Measurements from ENCODE around the gene SMIM1.

SMIM1 gene

DNA sequence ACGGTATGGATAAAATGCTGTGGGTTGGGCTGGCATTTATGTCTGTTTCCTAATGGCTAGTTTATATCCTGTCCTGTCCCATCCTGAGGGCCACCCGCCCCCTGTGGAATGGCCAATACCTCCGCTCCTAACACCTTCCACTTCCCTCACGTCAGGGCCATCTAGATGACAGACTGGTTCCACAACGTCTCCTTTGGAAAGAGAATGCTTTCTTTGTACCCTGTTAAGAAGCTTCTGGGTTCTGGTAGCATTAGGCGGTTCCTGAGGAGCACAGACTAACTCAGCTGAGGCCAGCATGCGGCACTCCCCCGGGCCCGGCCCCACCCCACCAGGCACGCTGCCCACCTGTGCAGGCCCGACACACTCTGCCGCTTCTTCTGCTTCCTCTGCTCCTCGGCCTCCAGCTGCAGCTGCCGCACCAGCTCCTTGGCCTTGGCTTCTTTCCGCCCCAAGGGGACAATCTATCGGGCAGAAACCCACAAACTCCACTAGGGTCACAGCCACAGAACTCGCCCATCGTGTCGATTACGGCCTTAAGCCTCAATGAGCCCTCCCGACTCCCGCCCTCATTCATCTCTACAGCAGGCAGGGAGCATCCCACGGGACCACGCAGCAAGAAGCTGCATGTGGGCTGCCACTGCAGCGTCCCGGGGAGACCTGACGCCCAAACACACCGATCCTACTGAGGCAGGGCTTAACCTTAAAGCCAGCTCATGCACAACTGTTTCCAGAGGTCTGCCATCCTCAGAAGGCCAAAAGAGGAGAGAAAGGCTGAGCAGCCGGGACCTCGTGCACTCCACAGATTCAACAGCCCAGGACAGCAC, 11.3 kb downstream of the SMIM1 start:
- Histone ChIP-seq H3K9me3 (ENCODE audit: control insufficient read depth, low read length) (no peaks in the 10 kb centered on the region), H3K4me1 (ENCODE audit: control insufficient read depth, insufficient read depth, low read length) (no peaks in the 10 kb centered on the region), H3K9ac (ENCODE audit: low read length) (no peak overlapping the region), H3K27me3 (replicated peaks; ENCODE audit: control insufficient read depth, insufficient read depth, low read length) (no peaks in the 10 kb centered on the region), H3K36me3 (ENCODE audit: control insufficient read depth, insufficient read depth, low read length, severe bottlenecking) (peaks cover 98% of the 10 kb centered on the region), H3K4me3 (ENCODE audit: low read length) (no peak overlapping the region)
- DNase-seq (ENCODE audit: low read depth), result no peak

DNA sequence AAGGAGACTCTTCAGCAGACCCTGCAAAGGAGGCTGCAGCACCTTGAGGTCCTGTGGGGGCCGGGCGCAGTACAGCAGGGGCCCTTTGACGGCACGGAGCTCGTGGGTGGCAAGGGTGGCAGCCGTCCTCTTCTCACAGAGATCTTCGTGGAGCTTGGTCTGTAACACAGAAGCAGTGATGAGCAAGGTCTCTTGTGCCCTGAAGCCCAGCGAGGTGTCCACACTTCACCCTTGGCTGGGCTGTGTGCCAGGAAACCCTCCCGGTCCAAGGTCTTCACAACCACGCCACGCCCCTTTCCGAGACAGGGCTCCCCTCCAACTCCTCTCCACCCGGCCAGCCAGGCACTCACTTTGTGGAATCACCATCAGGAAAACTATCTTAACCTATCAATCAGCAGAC, 12.5 kb downstream of the SMIM1 start:
- no peak overlapping the region for H3K9ac ChIP-seq (ENCODE audit: low read length)
- peaks cover 88% of the 10 kb centered on the region for H3K36me3 ChIP-seq (ENCODE audit: control insufficient read depth, insufficient read depth, low read length, severe bottlenecking)
- no peak overlapping the region for H3K4me3 ChIP-seq (ENCODE audit: low read length)
- no peaks in the 10 kb centered on the region for H3K9me3 ChIP-seq (ENCODE audit: control insufficient read depth, low read length)
- no peaks in the 10 kb centered on the region for H3K27me3 ChIP-seq (replicated peaks; ENCODE audit: control insufficient read depth, insufficient read depth, low read length)
- H3K4me1 ChIP-seq (ENCODE audit: control insufficient read depth, insufficient read depth, low read length), result no peaks in the 10 kb centered on the region
- no peak for DNase-seq (ENCODE audit: low read depth)

DNA sequence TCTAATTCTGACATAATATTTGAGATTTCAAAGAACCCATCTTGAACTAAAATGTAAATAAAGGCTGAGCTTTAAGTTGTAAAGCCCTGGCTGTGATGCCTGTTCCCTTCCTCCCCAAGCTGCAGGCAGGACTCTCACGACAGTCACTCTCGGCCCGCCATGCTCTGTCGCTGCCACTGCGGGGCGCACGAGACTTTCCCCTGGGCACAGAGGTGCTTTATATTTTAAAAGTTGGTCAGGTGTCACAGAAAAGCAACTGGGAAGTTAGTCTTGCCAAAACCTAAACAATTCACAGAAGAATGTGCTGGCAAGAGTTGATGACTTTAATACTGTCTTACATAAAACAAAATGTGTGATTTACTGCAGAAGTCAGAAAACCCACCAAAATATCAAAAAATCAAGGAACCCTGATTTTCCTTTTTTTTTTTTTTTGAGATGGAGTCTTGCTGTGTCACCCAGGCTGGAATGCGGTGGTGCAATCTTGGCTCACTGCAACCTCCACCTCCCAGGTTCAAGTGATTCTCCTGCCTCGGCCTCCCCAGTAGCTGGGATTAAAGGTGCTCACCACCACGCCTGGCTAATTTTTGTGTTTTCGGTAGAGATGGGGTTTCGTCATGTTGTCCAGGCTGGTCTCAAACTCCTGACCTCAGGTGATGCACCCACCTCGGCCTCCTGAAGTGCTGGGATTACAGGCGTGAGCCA, 13.1 kb downstream of the SMIM1 start:
- Histone ChIP-seq H3K36me3 (ENCODE audit: control insufficient read depth, insufficient read depth, low read length, severe bottlenecking) (peaks cover 83% of the 10 kb centered on the region), H3K4me1 (ENCODE audit: control insufficient read depth, insufficient read depth, low read length) (no peaks in the 10 kb centered on the region), H3K9ac (ENCODE audit: low read length) (no peak overlapping the region), H3K27me3 (replicated peaks; ENCODE audit: control insufficient read depth, insufficient read depth, low read length) (no peaks in the 10 kb centered on the region), H3K4me3 (ENCODE audit: low read length) (no peak overlapping the region), H3K9me3 (ENCODE audit: control insufficient read depth, low read length) (no peaks in the 10 kb centered on the region)
- peak; percentile 28 for DNase-seq (ENCODE audit: low read depth)

DNA sequence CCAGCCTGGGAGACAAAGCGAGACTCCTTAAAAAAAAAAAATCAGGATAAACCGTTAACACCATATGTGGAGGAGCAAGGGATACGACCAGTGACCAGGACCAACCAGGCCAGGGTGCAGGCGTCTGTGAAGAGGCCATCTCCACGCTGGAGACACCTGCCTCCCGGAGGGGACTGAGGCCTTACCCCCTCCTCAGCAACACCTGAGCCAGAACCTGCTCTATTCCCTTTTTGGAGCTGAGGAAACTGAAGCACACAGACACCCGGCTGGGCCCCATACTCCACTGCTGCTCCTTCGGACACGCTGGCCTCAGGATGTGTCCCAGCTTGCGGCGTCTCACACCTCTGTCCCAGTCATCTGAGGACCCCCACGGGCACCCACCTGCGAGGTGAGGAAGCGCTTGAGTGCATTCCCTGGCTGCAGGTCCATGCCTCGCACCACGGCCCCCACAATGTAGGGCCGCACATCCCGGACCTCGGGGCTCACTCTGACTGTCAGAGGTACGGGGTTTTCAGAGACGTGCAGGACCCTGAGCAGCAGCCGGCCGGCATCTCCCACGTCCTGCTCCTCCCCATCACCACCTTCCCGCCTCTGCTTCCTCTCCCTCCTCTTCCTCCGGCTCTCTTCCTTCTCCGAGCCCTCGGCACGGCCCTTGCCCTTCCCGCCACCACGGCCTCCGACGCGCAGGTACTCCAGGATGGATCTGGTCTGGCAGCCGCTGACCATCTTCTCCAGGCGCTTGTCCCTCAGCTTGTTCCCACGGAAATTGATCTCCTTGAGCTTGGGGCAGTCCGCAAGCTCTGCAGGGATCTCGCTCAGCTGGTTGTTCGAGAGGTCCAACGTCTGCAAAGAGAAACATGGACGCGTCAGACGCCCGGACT, 14.2 kb downstream of the SMIM1 start:
- Histone ChIP-seq H3K4me3 (ENCODE audit: low read length) (no peak overlapping the region), H3K27me3 (replicated peaks; ENCODE audit: control insufficient read depth, insufficient read depth, low read length) (no peaks in the 10 kb centered on the region), H3K4me1 (ENCODE audit: control insufficient read depth, insufficient read depth, low read length) (no peaks in the 10 kb centered on the region), H3K9me3 (ENCODE audit: control insufficient read depth, low read length) (no peaks in the 10 kb centered on the region), H3K9ac (ENCODE audit: low read length) (no peak overlapping the region), H3K36me3 (ENCODE audit: control insufficient read depth, insufficient read depth, low read length, severe bottlenecking) (peaks cover 72% of the 10 kb centered on the region)
- DNase-seq (ENCODE audit: low read depth), result no peak

DNA sequence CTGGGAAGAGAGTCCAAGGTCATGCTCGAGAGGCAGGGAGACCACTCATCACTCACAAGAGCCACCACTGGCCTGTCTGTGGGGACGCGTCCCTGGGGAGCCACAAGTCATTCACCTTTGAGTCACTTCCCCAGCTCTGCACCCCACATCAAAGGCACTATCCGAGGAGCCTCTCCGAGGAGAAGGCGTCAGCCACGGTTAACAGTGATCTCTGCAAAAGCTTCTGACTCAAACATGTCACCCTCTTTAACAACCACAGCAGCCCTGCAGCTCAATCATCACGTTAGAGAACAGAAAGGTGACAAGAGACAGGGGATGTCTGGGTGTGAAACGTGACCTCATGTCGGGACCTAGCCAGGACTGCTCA, 14.8 kb downstream of the SMIM1 start:
- H3K4me1 ChIP-seq (ENCODE audit: control insufficient read depth, insufficient read depth, low read length), result no peaks in the 10 kb centered on the region
- H3K4me3 ChIP-seq (ENCODE audit: low read length), result no peak overlapping the region
- H3K36me3 ChIP-seq (ENCODE audit: control insufficient read depth, insufficient read depth, low read length, severe bottlenecking), result peaks cover 70% of the 10 kb centered on the region
- no peak overlapping the region for H3K9ac ChIP-seq (ENCODE audit: low read length)
- DNase-seq (ENCODE audit: low read depth), result no peak
- H3K9me3 ChIP-seq (ENCODE audit: control insufficient read depth, low read length), result no peaks in the 10 kb centered on the region
- H3K27me3 ChIP-seq (replicated peaks; ENCODE audit: control insufficient read depth, insufficient read depth, low read length), result no peaks in the 10 kb centered on the region

DNA sequence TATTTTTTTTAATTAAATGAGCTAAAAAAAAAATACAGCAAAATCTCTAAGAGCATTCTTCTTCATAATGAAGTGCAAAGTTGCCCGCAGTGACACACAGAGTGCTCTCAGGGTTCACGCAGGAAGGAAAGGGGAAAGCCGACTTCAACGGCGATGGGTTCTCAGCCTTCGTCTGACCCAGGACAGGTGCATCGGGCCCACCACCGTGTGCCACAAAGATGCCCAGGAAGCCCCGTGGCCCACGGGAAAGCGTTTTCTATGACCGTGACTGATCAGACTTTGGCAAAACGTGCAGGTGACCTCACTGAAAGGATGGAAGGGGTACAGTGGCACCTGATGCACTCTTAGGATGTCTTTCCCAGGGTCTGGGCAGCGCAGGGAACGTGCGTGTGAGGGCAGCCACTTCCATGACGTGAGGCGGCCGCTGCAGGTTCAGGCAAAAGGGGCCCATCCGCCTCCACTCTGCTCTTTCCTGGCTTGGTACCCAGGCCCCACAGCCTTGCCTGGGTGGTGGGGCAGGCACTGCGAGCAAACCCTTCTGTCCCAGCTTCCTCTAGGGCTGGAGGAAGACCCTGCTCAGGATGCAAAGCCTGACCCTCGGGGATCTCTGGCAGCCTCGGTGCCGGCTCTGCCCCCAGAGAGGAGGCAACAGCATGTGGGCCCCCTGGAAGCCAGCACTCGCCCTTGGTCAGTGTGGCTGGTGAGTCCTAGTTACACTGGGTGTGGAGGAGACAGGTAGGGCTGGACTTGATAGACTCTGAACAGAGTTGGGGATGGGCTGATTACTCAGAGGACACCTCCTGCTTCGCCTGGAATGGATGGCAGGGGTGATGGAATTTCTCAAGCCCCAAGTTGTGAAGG, 15.4 kb downstream of the SMIM1 start:
- peaks cover 63% of the 10 kb centered on the region for H3K36me3 ChIP-seq (ENCODE audit: control insufficient read depth, insufficient read depth, low read length, severe bottlenecking)
- no peak overlapping the region for H3K9ac ChIP-seq (ENCODE audit: low read length)
- H3K4me3 ChIP-seq (ENCODE audit: low read length), result no peak overlapping the region
- no peak for DNase-seq (ENCODE audit: low read depth)
- H3K4me1 ChIP-seq (ENCODE audit: control insufficient read depth, insufficient read depth, low read length), result no peaks in the 10 kb centered on the region
- H3K27me3 ChIP-seq (replicated peaks; ENCODE audit: control insufficient read depth, insufficient read depth, low read length), result no peaks in the 10 kb centered on the region
- H3K9me3 ChIP-seq (ENCODE audit: control insufficient read depth, low read length), result no peaks in the 10 kb centered on the region

DNA sequence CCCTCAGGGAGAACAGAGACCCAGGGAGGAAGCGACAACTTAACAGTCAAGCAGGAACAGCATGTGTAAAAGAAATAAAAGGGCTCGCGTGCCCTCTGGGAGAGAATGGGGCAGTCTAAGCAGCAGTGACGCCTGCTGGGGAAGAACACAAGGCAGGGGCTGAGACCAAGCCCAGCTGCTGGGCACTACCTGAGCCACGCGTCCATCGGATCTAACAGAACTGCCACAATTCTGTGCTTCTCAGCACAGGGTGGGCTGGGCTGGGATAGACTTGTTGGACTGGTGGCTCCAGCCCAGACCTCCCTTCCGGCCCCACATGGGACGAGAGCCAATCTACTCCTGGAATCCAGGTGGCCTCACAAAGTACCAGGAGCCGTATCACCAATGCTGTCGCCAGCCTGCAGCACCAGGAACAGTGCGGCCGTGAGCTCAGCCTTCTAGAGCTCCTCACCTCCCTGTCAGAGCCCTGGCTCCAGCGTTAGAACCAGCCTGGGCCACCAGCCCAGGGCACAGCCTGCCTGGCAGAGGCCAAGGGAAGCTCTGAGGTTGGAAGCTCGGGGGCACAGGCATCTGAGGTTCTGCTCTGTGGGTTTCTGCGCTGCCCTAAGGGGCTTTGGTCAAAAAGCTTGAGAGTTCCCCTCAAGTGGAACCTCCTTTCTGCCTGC, 16.3 kb downstream of the SMIM1 start:
- H3K4me1 ChIP-seq (ENCODE audit: control insufficient read depth, insufficient read depth, low read length), result peaks cover 6% of the 10 kb centered on the region
- DNase-seq (ENCODE audit: low read depth), result no peak
- no peaks in the 10 kb centered on the region for H3K27me3 ChIP-seq (replicated peaks; ENCODE audit: control insufficient read depth, insufficient read depth, low read length)
- H3K9me3 ChIP-seq (ENCODE audit: control insufficient read depth, low read length), result no peaks in the 10 kb centered on the region
- H3K4me3 ChIP-seq (ENCODE audit: low read length), result no peak overlapping the region
- H3K9ac ChIP-seq (ENCODE audit: low read length), result no peak overlapping the region
- peaks cover 54% of the 10 kb centered on the region for H3K36me3 ChIP-seq (ENCODE audit: control insufficient read depth, insufficient read depth, low read length, severe bottlenecking)

DNA sequence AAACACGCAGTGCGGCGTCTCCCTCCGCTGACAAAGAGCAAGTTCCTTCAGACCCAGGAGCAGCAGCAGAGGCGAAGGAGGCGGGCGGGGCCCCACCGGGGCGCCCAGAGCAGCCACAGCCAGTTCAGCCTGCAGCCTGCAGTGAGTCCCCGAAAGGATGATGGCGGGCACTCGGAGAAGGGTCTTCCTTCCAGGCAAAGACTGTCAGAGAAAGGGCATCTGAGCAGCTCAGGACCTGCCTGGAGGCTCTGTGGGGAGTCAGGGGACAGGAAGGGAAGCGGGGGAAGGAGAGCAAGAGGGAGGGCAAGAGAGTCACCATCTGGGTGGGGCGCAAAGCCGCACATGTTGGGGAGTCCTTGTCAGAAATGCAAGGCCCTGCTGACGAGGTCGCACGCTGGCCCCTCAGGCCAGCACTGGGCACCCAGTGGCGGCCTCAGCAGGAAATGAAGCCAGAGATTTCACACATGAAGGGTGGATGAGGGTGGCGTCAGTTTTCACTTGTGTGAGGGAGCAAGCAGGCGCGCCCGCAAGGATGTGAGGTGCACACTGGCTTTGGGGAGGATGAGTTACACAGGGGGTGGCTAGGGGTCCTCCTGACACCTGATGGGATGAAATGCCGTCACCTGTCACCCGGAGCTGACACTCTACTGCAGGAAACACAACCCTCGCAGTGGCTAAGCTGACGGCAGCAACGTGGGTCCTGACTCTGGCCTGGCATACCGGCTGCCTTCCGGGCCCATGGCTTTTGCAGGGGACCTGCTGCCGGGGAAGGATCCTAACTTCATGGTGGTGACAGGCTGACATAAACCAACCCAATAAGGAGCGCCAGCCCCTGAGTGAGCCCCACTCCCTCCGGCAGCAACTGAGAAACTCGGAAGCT, 17.1 kb downstream of the SMIM1 start:
- DNase-seq (ENCODE audit: low read depth), result no peak
- peaks cover 14% of the 10 kb centered on the region for H3K4me1 ChIP-seq (ENCODE audit: control insufficient read depth, insufficient read depth, low read length)
- H3K9ac ChIP-seq (ENCODE audit: low read length), result no peak overlapping the region
- peaks cover 46% of the 10 kb centered on the region for H3K36me3 ChIP-seq (ENCODE audit: control insufficient read depth, insufficient read depth, low read length, severe bottlenecking)
- no peak overlapping the region for H3K4me3 ChIP-seq (ENCODE audit: low read length)
- H3K27me3 ChIP-seq (replicated peaks; ENCODE audit: control insufficient read depth, insufficient read depth, low read length), result no peaks in the 10 kb centered on the region
- no peaks in the 10 kb centered on the region for H3K9me3 ChIP-seq (ENCODE audit: control insufficient read depth, low read length)

DNA sequence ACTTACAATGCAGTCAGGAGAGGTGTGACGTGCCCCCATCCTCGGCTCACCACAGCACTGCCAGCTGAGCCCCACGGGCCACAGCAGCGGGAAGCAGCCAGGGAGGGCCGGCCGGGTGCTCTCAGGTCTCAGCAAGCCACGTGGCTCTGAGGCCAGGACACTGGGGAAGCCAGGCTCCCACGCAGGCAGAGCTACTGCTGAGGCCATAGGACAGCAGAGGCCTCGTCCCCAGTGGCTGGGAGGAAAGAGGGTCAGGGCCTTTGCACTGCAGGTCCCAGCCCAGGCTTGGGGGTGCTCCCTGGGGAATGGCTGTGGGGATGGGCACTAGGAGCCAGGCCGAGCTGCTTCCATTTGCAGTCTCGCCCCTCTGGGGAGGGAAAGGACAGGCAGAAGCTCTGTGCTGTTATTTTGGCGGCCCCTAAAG, 18.0 kb downstream of the SMIM1 start:
- no peaks in the 10 kb centered on the region for H3K27me3 ChIP-seq (replicated peaks; ENCODE audit: control insufficient read depth, insufficient read depth, low read length)
- no peaks in the 10 kb centered on the region for H3K9me3 ChIP-seq (ENCODE audit: control insufficient read depth, low read length)
- H3K36me3 ChIP-seq (ENCODE audit: control insufficient read depth, insufficient read depth, low read length, severe bottlenecking), result peaks cover 38% of the 10 kb centered on the region
- peaks cover 22% of the 10 kb centered on the region for H3K4me1 ChIP-seq (ENCODE audit: control insufficient read depth, insufficient read depth, low read length)
- no peak overlapping the region for H3K4me3 ChIP-seq (ENCODE audit: low read length)
- DNase-seq (ENCODE audit: low read depth), result no peak
- no peak overlapping the region for H3K9ac ChIP-seq (ENCODE audit: low read length)
